Parathyroid adenoma (tissue), 2 donors: ENCODE results near the gene CDK5RAP2.

Experiments
- H2AFZ ChIP-seq: fragments of 300-600 bp; sonication (generic); one replicate; pipeline ENCODE4 v1.7.0; 2017; ENCODE audit warnings: antibody characterized with exemption, mild to moderate bottlenecking
- H3K27ac ChIP-seq: fragments of 300-600 bp; sonication (generic); one replicate; pipeline ENCODE4 v1.7.0; 2017
- H3K27me3 ChIP-seq: fragments of 300-600 bp; sonication (generic); one replicate; pipeline ENCODE4 v1.7.0; 2017; ENCODE audit warnings: low read length; ENCODE audit not compliant: control insufficient read depth, insufficient read depth
- H3K36me3 ChIP-seq: fragments of 300-600 bp; sonication (generic); one replicate; pipeline ENCODE4 v1.7.0; 2017; ENCODE audit warnings: low read length; ENCODE audit not compliant: control insufficient read depth, insufficient read depth
- H3K4me1 ChIP-seq: fragments of 300-600 bp; sonication (generic); one replicate; pipeline ENCODE4 v1.7.0; 2017; ENCODE audit warnings: control low read depth
- H3K4me2 ChIP-seq: fragments of 300-600 bp; sonication (generic); one replicate; pipeline ENCODE4 v1.7.0; 2017; ENCODE audit warnings: low read length
- H3K4me3 ChIP-seq: fragments of 300-600 bp; sonication (generic); one replicate; pipeline ENCODE4 v1.7.0; 2017; ENCODE audit warnings: low read depth, low read length
- H3K79me2 ChIP-seq: fragments of 300-600 bp; sonication (generic); one replicate; pipeline ENCODE4 v1.7.0; 2017; ENCODE audit warnings: control low read depth
- H3K9ac ChIP-seq: fragments of 300-600 bp; sonication (generic); one replicate; pipeline ENCODE4 v1.7.0; 2017; ENCODE audit warnings: mild to moderate bottlenecking
- H3K9me3 ChIP-seq: fragments of 300-600 bp; sonication (generic); one replicate; pipeline ENCODE4 v1.7.0; 2017; ENCODE audit warnings: low read length; ENCODE audit not compliant: control insufficient read depth
- TF ChIP-seq, protein P1 (sequence below): fragments of 300-600 bp; sonication (generic); IDR thresholded peaks from one replicate; pipeline ENCODE4 v1.7.0; 2017; ENCODE audit warnings: antibody characterized with exemption, mild to moderate bottlenecking
- donor health status: primary hyperparathyroidism.

The CDK5RAP2 gene

GRCh38 chr9:120360510-120360909 is 219.5 kb downstream of the CDK5RAP2 start:
- Histone ChIP-seq H3K4me1 (no peaks in the 10 kb centered on the region), H3K27ac (no peak overlapping the region), H3K27me3 (no peaks in the 10 kb centered on the region), H3K4me3 (no peak overlapping the region), H3K9ac (no peak overlapping the region), H3K4me2 (no peak overlapping the region), H3K36me3 (no peaks in the 10 kb centered on the region), H2AFZ (no peak overlapping the region), H3K79me2 (no peaks in the 10 kb centered on the region), H3K9me3 (no peaks in the 10 kb centered on the region)
- TF ChIP-seq, protein P1, sequence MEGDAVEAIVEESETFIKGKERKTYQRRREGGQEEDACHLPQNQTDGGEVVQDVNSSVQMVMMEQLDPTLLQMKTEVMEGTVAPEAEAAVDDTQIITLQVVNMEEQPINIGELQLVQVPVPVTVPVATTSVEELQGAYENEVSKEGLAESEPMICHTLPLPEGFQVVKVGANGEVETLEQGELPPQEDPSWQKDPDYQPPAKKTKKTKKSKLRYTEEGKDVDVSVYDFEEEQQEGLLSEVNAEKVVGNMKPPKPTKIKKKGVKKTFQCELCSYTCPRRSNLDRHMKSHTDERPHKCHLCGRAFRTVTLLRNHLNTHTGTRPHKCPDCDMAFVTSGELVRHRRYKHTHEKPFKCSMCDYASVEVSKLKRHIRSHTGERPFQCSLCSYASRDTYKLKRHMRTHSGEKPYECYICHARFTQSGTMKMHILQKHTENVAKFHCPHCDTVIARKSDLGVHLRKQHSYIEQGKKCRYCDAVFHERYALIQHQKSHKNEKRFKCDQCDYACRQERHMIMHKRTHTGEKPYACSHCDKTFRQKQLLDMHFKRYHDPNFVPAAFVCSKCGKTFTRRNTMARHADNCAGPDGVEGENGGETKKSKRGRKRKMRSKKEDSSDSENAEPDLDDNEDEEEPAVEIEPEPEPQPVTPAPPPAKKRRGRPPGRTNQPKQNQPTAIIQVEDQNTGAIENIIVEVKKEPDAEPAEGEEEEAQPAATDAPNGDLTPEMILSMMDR, result no peak

DNA sequence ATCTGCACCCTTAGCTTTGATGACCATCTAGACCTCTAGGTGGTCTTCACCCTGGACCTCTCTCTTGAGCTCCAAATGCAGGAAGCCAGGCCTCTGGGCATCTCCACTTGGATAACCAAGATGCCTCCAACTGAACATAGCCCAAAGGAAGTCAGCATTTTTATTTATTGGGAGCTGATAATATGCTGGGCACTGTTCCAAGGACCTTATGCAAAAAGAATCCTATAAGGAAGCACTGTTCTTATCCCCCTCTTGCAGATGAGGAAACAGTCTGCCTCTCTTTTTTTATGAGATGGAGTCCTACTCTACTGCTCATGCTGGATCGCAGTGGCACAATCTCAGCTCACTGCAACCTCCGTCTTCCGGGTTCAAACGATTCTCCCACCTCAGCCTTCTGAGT is 219.9 kb downstream of the CDK5RAP2 start:
- Histone ChIP-seq H3K9me3 (no peaks in the 10 kb centered on the region), H3K4me1 (no peaks in the 10 kb centered on the region), H3K9ac (no peak overlapping the region), H3K27ac (no peak overlapping the region), H2AFZ (no peak overlapping the region), H3K36me3 (no peaks in the 10 kb centered on the region), H3K27me3 (no peaks in the 10 kb centered on the region), H3K4me3 (no peak overlapping the region), H3K79me2 (no peaks in the 10 kb centered on the region), H3K4me2 (no peak overlapping the region)
- TF ChIP-seq, protein P1, result no peak

DNA sequence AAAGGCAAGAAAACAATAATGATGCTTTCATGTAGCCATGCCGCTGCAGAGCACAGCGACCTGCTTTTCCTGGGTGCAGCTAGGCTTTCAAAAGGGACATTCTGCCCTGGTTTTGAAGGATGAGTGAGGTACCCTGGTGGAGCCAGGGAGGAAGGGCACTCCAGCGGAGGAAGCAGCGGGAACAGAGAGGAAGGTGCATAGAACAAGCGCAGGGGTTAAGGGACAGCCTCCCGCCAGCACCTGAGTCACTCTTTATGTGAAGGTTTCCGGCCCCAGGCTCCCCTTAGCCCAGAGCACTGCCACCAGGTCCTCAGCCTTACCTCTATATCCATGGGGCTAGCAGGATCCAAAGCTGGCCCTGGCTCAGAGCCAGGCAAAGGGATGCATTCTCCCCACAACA is 221.1 kb downstream of the CDK5RAP2 start:
- Histone ChIP-seq H3K9ac (no peak overlapping the region), H2AFZ (no peak overlapping the region), H3K4me2 (no peak overlapping the region), H3K4me1 (no peaks in the 10 kb centered on the region), H3K27me3 (no peaks in the 10 kb centered on the region), H3K4me3 (no peak overlapping the region), H3K36me3 (no peaks in the 10 kb centered on the region), H3K9me3 (no peaks in the 10 kb centered on the region), H3K27ac (no peak overlapping the region), H3K79me2 (no peaks in the 10 kb centered on the region)
- TF ChIP-seq, protein P1, result no peak

DNA sequence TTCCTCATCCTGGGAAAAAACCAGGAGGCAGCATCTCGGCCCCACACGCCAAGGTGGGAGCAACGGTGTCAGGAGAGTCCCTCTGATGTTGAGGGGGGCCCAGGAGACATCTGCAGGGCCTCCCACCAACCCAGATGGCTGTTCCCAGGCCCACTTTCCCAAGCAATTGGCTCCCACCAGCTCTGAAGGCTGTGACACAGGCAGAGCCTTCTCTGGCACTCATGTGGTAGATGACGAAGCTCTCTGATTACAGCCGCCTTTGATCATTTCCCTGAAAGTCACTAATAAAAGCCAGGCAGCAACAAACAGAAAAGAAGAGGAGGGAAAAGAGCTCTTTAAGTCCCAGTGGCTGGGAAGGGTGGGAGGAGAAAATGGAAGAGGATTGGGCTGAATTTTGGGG is 226.5 kb downstream of the CDK5RAP2 start:
- Histone ChIP-seq H3K27ac (no peak overlapping the region), H3K4me2 (no peak overlapping the region), H3K79me2 (no peaks in the 10 kb centered on the region), H3K9ac (no peak overlapping the region), H3K36me3 (no peaks in the 10 kb centered on the region), H2AFZ (no peak overlapping the region), H3K9me3 (no peaks in the 10 kb centered on the region), H3K4me3 (no peak overlapping the region), H3K4me1 (no peaks in the 10 kb centered on the region), H3K27me3 (no peaks in the 10 kb centered on the region)
- TF ChIP-seq, protein P1, result no peak

DNA sequence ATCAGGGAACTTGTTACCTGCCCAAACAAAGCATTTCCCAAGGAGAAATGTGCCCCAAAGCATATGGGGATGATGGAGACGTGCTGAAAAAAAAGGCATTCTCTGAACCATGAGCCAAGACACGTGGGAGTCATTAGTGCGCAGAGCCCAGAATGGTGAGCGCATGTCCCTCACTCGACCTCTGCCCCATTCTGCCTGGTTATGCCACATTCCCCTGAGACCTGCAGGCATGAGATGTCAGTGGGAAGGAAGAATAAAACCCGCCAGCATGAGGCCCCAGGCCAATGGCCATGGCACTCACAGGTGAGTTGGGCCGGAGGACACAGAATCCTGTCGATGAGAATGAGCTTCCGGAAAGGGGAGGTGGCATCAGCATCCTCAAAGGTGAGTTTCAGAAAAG is 228.9 kb downstream of the CDK5RAP2 start:
- Histone ChIP-seq H3K4me2 (no peak overlapping the region), H2AFZ (no peak overlapping the region), H3K27me3 (no peaks in the 10 kb centered on the region), H3K9me3 (no peaks in the 10 kb centered on the region), H3K9ac (no peak overlapping the region), H3K4me1 (no peaks in the 10 kb centered on the region), H3K79me2 (no peaks in the 10 kb centered on the region), H3K4me3 (no peak overlapping the region), H3K27ac (no peak overlapping the region), H3K36me3 (no peaks in the 10 kb centered on the region)
- TF ChIP-seq, protein P1, result no peak
